ENCODE results near the gene HOXA11. TPM values are rescaled to one million over a fixed set of nuclear protein-coding genes. Genes with fewer than 3 reads are reported as not detected.

HOXA11 gene
- total and polyA plus RNA-seq, 2 of the 4 experiments (the other 2 are of a cell fraction), result 0.05 TPM; not detected in 1

DNA sequence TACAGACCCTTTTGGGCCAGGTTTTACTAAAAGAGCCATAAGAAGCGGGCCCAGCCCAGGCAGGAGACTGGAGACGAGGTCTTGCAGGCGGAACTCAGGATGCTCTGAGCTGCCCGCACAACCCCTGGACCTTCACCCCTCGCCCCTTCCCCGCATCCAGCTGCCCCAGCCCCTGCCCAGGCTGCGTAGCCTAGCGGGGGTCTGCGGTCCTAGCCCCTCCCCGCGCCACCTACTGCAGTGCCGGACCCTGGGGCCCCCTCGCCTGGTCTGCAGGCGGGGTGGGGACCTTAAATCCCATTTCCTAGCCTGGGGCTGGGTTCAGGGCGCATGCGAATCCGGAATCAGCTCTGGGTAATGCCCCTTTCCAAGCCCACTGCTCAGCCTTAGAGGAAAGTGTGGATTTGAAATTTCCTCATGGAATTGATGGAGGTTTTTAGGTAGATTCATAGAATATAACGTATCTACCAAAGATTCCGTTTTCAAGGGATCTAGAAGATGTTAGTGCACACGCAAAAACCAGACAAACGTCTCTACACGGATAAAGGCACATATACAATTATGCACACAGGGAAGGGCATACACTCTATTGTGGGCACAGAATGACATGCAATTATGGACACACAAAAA is 32.1 kb downstream of the HOXA11 start (continued):
- TF ChIP-seq, protein P1, sequence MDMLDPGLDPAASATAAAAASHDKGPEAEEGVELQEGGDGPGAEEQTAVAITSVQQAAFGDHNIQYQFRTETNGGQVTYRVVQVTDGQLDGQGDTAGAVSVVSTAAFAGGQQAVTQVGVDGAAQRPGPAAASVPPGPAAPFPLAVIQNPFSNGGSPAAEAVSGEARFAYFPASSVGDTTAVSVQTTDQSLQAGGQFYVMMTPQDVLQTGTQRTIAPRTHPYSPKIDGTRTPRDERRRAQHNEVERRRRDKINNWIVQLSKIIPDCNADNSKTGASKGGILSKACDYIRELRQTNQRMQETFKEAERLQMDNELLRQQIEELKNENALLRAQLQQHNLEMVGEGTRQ (IDR thresholded peaks at IDR 0.05; ENCODE audit: low read depth, low read length), result no peak

All from IMR-90 (cell line).